Measurements from ENCODE around the gene CAB39L. TPM values are rescaled to one million over a fixed set of nuclear protein-coding genes. Genes with fewer than 3 reads are reported as not detected.

Gene CAB39L
- total and polyA plus RNA-seq, 2 donors (not counting 3 experiments of a cell fraction or from before 2014, with no cell fraction given), result 3.1 to 7.2 TPM

- Histone ChIP-seq H3K36me3 (ENCODE audit: control insufficient read depth in 2 of 2, extremely low read depth in 1 of 2, insufficient read depth in 2 of 2, low read length in 2 of 2) (no peaks in the 10 kb centered on the region), H2AFZ (ENCODE audit: low read depth, low read length) (no peak overlapping the region), H3K9me1 (replicated peaks; ENCODE audit: control insufficient read depth, extremely low read depth, insufficient read depth, low read length) (no peaks in the 10 kb centered on the region), H4K20me1 (replicated peaks; ENCODE audit: control insufficient read depth, extremely low read depth, insufficient read depth, low read length) (no peaks in the 10 kb centered on the region), H3K79me2 (ENCODE audit: control insufficient read depth, insufficient read depth, low read length) (no peaks in the 10 kb centered on the region), H3K4me1 (ENCODE audit: control insufficient read depth, extremely low read depth, insufficient read depth, low read length) (peaks cover 2% of the 10 kb centered on the region), H3K9ac (replicated peaks; ENCODE audit: extremely low read depth, insufficient read depth, low read length) (no peak overlapping the region), H3K4me2 (ENCODE audit: insufficient read depth, low read length) (no peak overlapping the region), H3K9me3 (replicated peaks; ENCODE audit: control insufficient read depth, insufficient read depth, low read length) (no peaks in the 10 kb centered on the region), H3K27ac (ENCODE audit: insufficient read depth, low read depth, low read length) (no peak overlapping the region), H3K27me3 (ENCODE audit: control insufficient read depth in 2 of 2, insufficient read depth in 2 of 2, low read length in 2 of 2) (no peaks in the 10 kb centered on the region), H3K4me3 (replicated peaks in 1 of 3; ENCODE audit: insufficient read depth in 1 of 3, low read depth in 1 of 3, low read length in 3 of 3) (no peak overlapping the region)
- BruUV-seq (replicated peaks), result no TSS peak
- DNase-seq (ENCODE audit: low read depth, low spot score) (peak; percentile 5), FAIRE-seq (no peak)
- dilution Hi-C loops (cut with MboI; ENCODE audit: extremely low pct_ligation_motif_present, low sequenced_read_pairs), result no loop called here
- intact Hi-C loops (cut with micrococcal nuclease), result no loop called here
- CTCF ChIA-PET, result interaction anchor here (1.2 to 1.6 kb wide), 4 partner anchors 13 to 106 kb away, joined by 3 to 5 read pairs (median 4); no protein-coding TSS in a partner anchor
- TF ChIP-seq FOS (IDR thresholded peaks at IDR 0.05; ENCODE audit: borderline replicate concordance, insufficient read depth, low read length) (peak; percentile 49), MAX (IDR thresholded peaks at IDR 0.05; ENCODE audit: insufficient read depth, insufficient read length) (no peak), POLR2AphosphoS5 (IDR thresholded peaks at IDR 0.05; ENCODE audit: insufficient read depth, low read depth, low read length) (no peak)
- POLR2A ChIA-PET, result no interaction called here
Observed at GRCh38 chr13:49374585-49375290, 69.1 kb downstream of the CAB39L start.

- no peak overlapping the region for H3K9ac ChIP-seq (replicated peaks; ENCODE audit: extremely low read depth, insufficient read depth, low read length)
- ChIA-PET CTCF (no interaction called here), POLR2A (no interaction called here)
- H3K9me3 ChIP-seq (replicated peaks; ENCODE audit: control insufficient read depth, insufficient read depth, low read length), result no peaks in the 10 kb centered on the region
- dilution Hi-C loops (cut with MboI; ENCODE audit: extremely low pct_ligation_motif_present, low sequenced_read_pairs) (no loop called here), intact Hi-C loops (cut with micrococcal nuclease) (no loop called here)
- H3K4me2 ChIP-seq (ENCODE audit: insufficient read depth, low read length), result no peak overlapping the region
- H3K36me3 ChIP-seq (ENCODE audit: control insufficient read depth in 2 of 2, extremely low read depth in 1 of 2, insufficient read depth in 2 of 2, low read length in 2 of 2), result no peaks in the 10 kb centered on the region
- no peak overlapping the region for H2AFZ ChIP-seq (ENCODE audit: low read depth, low read length)
- H3K4me1 ChIP-seq (ENCODE audit: control insufficient read depth, extremely low read depth, insufficient read depth, low read length), result peaks cover 2% of the 10 kb centered on the region
- DNase-seq (ENCODE audit: low read depth, low spot score) (no peak), FAIRE-seq (no peak)
- H3K4me3 ChIP-seq (replicated peaks in 1 of 3; ENCODE audit: insufficient read depth in 1 of 3, low read depth in 1 of 3, low read length in 3 of 3), result no peak overlapping the region
- no peaks in the 10 kb centered on the region for H3K9me1 ChIP-seq (replicated peaks; ENCODE audit: control insufficient read depth, extremely low read depth, insufficient read depth, low read length)
- no TSS peak for BruUV-seq (replicated peaks)
- H3K79me2 ChIP-seq (ENCODE audit: control insufficient read depth, insufficient read depth, low read length), result no peaks in the 10 kb centered on the region
- no peaks in the 10 kb centered on the region for H3K27me3 ChIP-seq (ENCODE audit: control insufficient read depth in 2 of 2, insufficient read depth in 2 of 2, low read length in 2 of 2)
- H4K20me1 ChIP-seq (replicated peaks; ENCODE audit: control insufficient read depth, extremely low read depth, insufficient read depth, low read length), result no peaks in the 10 kb centered on the region
- H3K27ac ChIP-seq (ENCODE audit: insufficient read depth, low read depth, low read length), result no peak overlapping the region
- TF ChIP-seq POLR2AphosphoS5 (IDR thresholded peaks at IDR 0.05; ENCODE audit: insufficient read depth, low read depth, low read length) (no peak), FOS (IDR thresholded peaks at IDR 0.05; ENCODE audit: borderline replicate concordance, insufficient read depth, low read length) (no peak)
Observed at GRCh38 chr13:49373716-49374115, 70.1 kb downstream of the CAB39L start.

Data from endothelial cell of umbilical vein (primary cell).